ENCODE results near the gene AIG1. TPM values are rescaled to one million over a fixed set of nuclear protein-coding genes. Genes with fewer than 3 reads are reported as not detected.

AIG1 gene
- total RNA-seq, 2 donors from 2014 or later, result 5.7 to 7.4 TPM

Other genes with a start within 250 kb of the AIG1 start
- 10 to 100 TPM; 45.7 to 58.1 TPM for gene HIVEP2, start 115.7 kb upstream of the AIG1 start, total RNA-seq

Measured in natural killer cell treated with Interleukin-12 subunit alpha and Interleukin-12 subunit beta and Interleukin-15 and Interleukin-18, amount 100 ng/mL, for 72 hours (primary cell).